GM15510 (cell line): ENCODE measurements around the gene DNASE1L3.

Experiments
- POLR2A ChIP-seq: IDR thresholded peaks from 3 replicates; pipeline ENCODE4 v1.6.1; 2011; ENCODE audit warnings: borderline replicate concordance; ENCODE audit not compliant: insufficient read length; ENCODE audit errors: extremely low read depth

Gene DNASE1L3

DNA sequence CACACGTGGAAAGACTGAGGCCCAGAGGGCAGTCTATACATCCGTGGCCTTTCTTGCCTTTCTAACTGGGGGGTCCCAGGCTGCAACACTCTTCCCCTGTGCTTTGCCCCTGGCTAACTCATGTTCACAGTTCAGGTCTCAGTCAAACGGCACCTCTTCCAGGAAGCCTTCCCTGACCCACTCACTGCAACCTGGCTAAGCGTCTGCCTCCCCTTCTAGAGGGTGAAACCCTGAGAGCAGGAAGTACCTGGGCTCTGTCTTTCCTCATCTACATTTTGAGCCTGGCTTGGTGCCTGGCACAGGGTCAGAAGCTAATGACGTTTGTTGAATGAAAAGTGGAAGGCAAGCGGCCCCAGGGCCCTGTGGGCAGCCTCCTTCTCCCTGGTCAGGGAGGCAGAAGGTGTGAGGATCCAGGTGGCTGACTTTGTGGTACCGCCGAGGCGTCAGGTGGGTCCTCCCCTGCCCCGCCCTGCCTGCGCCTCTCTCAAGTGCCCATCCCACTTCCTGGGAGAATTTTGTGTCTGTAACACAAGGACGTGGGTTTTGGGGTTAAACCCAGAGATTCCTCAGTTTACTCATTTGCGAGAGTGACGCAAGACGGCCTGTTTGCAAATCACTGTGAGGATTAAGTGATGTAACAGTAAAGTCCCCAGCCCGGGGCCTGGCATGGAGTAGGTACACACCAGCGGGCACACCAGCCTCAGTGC lies 32.1 kb downstream of the DNASE1L3 start:
- no peak for TF ChIP-seq POLR2A

DNA sequence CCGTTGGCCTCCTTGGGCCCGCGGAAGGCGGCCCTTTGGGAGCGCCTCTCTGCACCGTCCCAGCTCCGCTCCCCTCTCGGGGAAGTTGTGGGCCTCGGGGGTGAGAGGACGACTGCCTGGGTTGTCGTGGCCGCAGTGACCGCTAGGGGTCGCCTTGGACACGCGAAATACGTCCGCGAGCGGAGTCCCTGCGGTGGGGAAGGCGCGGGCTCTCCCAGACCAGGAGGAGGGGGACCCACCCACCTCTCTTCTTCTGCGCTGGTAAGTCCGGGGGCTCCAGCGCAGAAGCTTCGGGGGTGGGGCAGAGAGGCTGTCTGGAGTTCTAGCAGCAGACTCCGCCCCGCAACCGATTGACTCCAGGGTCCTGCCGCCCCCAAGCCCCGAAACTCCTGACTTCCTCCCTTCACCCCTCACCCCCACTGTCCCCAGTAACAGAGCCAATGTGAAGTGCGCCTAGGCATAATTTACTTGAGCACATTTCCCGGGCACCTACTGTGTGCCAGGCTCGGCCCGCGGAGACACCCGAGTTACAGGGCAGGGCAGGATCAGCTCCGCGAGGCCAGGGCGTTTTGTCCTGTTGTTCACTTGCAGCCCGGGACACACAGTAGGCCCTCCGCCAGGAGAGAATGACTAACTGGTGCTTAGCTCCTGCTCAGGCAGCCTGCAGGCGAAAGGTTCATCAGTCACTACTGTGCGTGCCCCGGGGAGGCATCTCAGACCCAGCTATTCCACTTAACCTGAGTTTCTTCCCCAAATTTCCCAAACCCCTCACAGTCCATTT lies 32.8 kb downstream of the DNASE1L3 start:
- TF ChIP-seq POLR2A = no peak

DNA sequence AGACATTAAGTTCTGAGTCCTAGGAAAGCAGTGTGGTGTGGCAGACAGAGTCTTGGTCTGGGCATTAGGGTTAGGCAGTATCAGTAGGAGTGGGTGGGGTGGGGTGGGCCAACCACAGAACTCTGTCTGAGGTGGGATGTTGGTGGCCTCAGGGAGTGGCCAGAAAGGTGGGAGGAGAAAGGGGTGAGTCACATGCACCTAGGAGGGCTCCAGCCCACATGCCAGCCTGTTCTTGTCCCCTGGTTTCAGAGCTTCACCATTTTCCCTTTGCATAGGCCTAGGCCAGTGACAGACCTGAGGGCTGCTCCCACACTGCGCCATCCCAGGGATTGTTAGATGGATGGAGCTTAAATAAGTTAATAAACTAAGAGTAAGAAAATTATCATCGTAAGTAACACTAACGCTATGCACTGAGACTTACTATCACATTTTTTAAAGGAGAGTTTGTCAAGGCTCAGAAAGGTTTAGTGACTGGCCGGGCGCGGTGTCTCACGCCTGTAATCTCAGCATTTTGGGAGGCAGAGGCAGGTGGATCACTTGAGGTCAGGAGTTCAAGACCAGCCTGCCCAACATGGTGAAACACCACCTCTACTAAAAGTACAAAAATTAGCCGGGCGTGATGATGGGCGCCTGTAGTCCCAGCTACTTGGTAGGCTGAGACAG lies 33.8 kb downstream of the DNASE1L3 start:
- no peak for TF ChIP-seq POLR2A

DNA sequence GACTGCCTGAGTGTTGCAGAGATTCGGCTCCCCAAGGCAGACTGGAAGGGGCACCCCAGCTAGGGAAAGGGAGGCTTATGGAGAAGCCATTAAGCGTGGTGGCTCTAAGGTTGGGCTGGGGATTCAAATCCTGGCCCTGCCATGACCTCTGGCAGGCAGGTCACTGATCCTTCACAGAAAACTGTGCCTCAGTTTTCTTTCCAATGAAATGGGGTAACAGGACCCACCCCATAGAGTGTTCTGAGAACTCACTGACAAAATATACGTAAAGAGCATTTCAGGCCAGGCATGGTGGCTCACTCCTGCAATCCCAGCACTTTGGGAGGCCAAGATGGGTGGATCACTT lies 34.6 kb downstream of the DNASE1L3 start:
- no peak for TF ChIP-seq POLR2A

DNA sequence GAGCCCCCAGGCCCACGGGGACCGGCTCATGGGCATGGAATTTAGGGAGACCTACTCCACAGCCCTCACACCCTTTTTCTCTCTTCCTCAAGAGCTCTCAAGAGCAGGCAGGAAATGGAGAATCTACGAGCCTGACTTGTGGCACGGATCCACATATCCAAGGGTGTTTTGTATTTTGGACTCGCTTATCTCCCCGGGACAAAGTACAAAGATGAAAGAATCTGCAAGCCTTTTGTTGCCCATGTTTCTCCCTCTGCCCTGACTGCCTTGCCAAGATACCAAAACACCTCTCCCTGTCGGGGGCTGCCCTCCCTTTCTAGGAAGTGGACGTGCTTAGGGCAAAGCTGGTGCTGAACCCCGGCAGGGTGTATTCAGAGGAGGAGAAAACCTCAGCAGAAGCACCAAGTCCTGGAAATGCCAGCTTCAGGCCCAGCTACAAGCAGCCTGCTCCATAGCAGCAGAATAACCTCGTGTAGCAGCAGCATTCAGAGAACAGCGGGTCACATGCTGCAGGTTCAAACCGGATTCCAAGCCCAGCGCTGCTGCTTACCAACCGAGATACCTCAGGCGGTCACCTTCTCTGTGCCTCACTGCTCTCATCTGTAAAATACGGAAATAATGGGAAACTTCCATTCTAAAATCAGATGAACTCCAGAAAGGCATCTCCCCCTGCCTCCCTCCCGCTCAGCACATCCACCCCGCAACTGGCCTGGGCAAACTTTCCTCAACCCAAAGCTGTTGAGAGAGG lies 35.2 kb downstream of the DNASE1L3 start:
- no peak for TF ChIP-seq POLR2A

- TF ChIP-seq POLR2A = no peak
Measured at GRCh38 chr3:58175187-58175436, 35.7 kb downstream of the DNASE1L3 start.

GRCh38 chr3:58173669-58174398 lies 36.9 kb downstream of the DNASE1L3 start:
- no peak for TF ChIP-seq POLR2A

GRCh38 chr3:58173029-58173668 lies 37.6 kb downstream of the DNASE1L3 start:
- no peak for TF ChIP-seq POLR2A

DNA sequence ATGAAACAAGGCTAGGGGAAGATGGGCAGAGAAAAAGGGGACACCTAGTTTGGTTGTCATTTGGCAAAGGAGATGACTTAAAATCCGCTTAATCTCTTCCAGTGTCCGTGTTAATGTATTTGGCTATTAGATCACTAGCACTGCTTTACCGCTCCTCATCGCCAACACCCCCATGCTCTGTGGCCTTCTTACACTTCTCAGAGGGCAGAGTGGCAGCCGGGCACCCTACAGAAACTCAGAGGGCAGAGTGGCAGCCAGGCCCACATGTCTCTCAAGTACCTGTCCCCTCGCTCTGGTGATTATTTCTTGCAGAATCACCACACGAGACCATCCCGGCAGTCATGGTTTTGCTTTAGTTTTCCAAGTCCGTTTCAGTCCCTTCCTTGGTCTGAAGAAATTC lies 39.6 kb downstream of the DNASE1L3 start:
- no peak for TF ChIP-seq POLR2A

GRCh38 chr3:58170376-58170775 lies 40.4 kb downstream of the DNASE1L3 start:
- no peak for TF ChIP-seq POLR2A

DNA sequence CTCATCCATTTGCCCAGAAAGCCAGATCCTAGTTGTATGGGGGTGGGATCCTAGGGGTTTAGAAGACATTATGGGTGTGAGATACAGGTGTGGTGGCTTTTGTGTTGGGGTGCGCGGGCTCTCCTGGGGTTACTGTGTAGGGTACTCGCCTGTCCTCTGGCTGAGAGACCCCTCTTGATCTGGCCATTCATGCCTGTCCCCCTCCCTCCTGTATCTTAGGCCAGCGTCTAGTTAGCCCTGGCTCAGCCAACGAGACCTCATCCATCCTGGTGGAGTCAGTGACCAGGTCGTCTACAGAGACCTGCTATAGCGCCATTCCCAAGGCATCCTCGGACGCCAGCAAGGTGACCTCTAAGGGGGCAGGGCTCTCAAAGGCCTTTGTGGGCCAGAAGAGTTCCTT lies 41.4 kb downstream of the DNASE1L3 start:
- TF ChIP-seq POLR2A = no peak

DNA sequence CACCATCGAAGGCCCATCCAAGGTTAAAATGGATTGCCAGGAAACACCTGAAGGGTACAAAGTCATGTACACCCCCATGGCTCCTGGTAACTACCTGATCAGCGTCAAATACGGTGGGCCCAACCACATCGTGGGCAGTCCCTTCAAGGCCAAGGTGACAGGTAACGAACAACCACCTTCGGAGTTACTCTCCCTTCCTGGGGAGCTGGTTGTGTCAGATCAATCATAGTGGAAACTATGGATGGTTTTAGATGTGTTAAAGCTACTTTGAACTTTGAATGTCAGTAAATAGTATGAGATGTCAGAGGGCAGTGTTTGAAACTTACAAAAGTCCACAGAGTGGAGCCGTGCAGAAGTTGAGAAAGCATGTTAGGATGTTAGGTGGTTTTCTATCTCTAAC lies 42.3 kb downstream of the DNASE1L3 start:
- no peak for TF ChIP-seq POLR2A

GRCh38 chr3:58167431-58168351 lies 43.1 kb downstream of the DNASE1L3 start:
- TF ChIP-seq POLR2A = no peak
